Fibroblast of lung (primary cell): ENCODE data around the gene RBMS1. TPM values are rescaled to one million over a fixed set of nuclear protein-coding genes. Genes with fewer than 3 reads are reported as not detected.

ENCODE experiments used
- DNase-seq, 2 donors: peaks; one replicate each; pipeline versions ENCODE4 v3.0.0 to v3.0.0-alpha.2; 2010; ENCODE audit warnings: low read depth in 2 of 2
- H2AFZ ChIP-seq: 2 replicates; pipeline ENCODE4 v1.5.1; 2012; ENCODE audit warnings: low read length, control low read depth, inconsistent platforms
- H3K27ac ChIP-seq: 2 replicates; pipeline ENCODE4 v1.5.1; 2011; ENCODE audit warnings: low read length, control low read depth; ENCODE audit not compliant: insufficient read depth
- H3K27me3 ChIP-seq: 2 replicates; pipeline ENCODE4 v1.5.1; 2011; ENCODE audit warnings: mild to moderate bottlenecking, low read length; ENCODE audit not compliant: control insufficient read depth, insufficient read depth
- H3K36me3 ChIP-seq: 2 replicates; pipeline ENCODE4 v1.5.1; 2011; ENCODE audit warnings: low read length; ENCODE audit not compliant: control insufficient read depth, insufficient read depth
- H3K4me1 ChIP-seq: 2 replicates; pipeline ENCODE4 v1.5.1; 2011; ENCODE audit warnings: low read length; ENCODE audit not compliant: control insufficient read depth, insufficient read depth; ENCODE audit errors: extremely low read depth
- H3K4me2 ChIP-seq: 2 replicates; pipeline ENCODE4 v1.5.1; 2011; ENCODE audit warnings: low read length, control low read depth; ENCODE audit not compliant: insufficient read depth; ENCODE audit errors: extremely low read depth
- H3K4me3 ChIP-seq, 4 experiments: fragments of 200-600 bp in 1 of 4; sonication (generic) in 1 of 4; replicated peaks in 1 of 4; 2 replicates each; pipeline ENCODE4 v1.5.1; 2011 to 2016; ENCODE audit warnings: low read length in 4 of 4, low read depth in 3 of 4, mild to moderate bottlenecking in 3 of 4, control low read depth in 2 of 4, inconsistent platforms in 1 of 4, mixed read lengths in 1 of 4; ENCODE audit not compliant: insufficient read depth in 1 of 4; ENCODE audit errors: control extremely low read depth in 1 of 4
- H3K79me2 ChIP-seq: 2 replicates; pipeline ENCODE4 v1.5.1; 2012; ENCODE audit warnings: mild to moderate bottlenecking, low read length, inconsistent platforms; ENCODE audit not compliant: control insufficient read depth, insufficient read depth
- H3K9ac ChIP-seq: 2 replicates; pipeline ENCODE4 v1.5.1; 2011; ENCODE audit warnings: mild to moderate bottlenecking, low read length, control low read depth; ENCODE audit not compliant: insufficient read depth
- H3K9me3 ChIP-seq: 2 replicates; pipeline ENCODE4 v1.5.1; 2012; ENCODE audit warnings: low read depth, low read length; ENCODE audit not compliant: control insufficient read depth, insufficient read depth
- H4K20me1 ChIP-seq: 2 replicates; pipeline ENCODE4 v1.5.1; 2011; ENCODE audit warnings: low read length; ENCODE audit not compliant: control insufficient read depth, insufficient read depth; ENCODE audit errors: extremely low read depth
- CTCF ChIP-seq, 2 donors: IDR thresholded peaks in 1 of 2; conservative IDR thresholded peaks in 1 of 2; 1 replicate in 1 of 2; 2 replicates in 1 of 2; pipeline ENCODE4 v1.5.1; 2011 to 2012; ENCODE audit warnings: low read length in 2 of 2, control low read depth in 1 of 2, inconsistent platforms in 1 of 2, low read depth in 1 of 2, mild to moderate bottlenecking in 1 of 2
- EZH2 ChIP-seq: IDR thresholded peaks from 2 replicates; pipeline ENCODE4 v1.5.1; 2012; ENCODE audit warnings: low read length, control low read depth, mild to moderate bottlenecking; ENCODE audit errors: missing control alignments
- polyA plus RNA-seq, 2 donors: library from polyadenylated mRNA; depleted of rRNA in 1 of 2; stranded (reverse) in 1 of 2; unstranded in 1 of 2; fragments of >200 nt; gene quantifications; 2 replicates each; pipeline ENCODE4 v1.2.1, GENCODE V29; 2011 to 2012; ENCODE audit warnings: missing spikeins in 1 of 2
- total RNA-seq: library from RNA; depleted of rRNA; stranded (reverse); fragments of >200 nt; gene quantifications from 2 replicates; pipeline ENCODE4 v1.2.1, GENCODE V29; 2014

Gene RBMS1
- total and polyA plus RNA-seq, 2 donors (not counting 1 experiment from before 2014, with no cell fraction given): 77.3 to 146 TPM

- peak in 1 of 2 donors; percentile 43 for DNase-seq
- no peak for TF ChIP-seq EZH2
- no peak for TF ChIP-seq CTCF (conservative IDR thresholded peaks at IDR 0.05 in 1 of 2, IDR thresholded peaks at IDR 0.05 in 1 of 2; ENCODE audit: low read depth in 1 of 2, low read length in 2 of 2)
- no peak overlapping the region for H3K4me3 ChIP-seq
- peaks cover 10% of the 10 kb centered on the region for H3K4me1 ChIP-seq
- peaks cover 2% of the 10 kb centered on the region for H4K20me1 ChIP-seq
- H3K36me3 ChIP-seq: no peaks in the 10 kb centered on the region
- no peak overlapping the region for H2AFZ ChIP-seq
- peak overlapping the region; percentile 16 for H3K27ac ChIP-seq
- H3K4me2 ChIP-seq: peak overlapping the region; percentile 8
- H3K9me3 ChIP-seq: no peaks in the 10 kb centered on the region
- no peak overlapping the region for H3K9ac ChIP-seq
- H3K27me3 ChIP-seq: no peaks in the 10 kb centered on the region
- peaks cover 83% of the 10 kb centered on the region for H3K79me2 ChIP-seq
These were observed 164.6 kb downstream of the RBMS1 start for GRCh38 chr2:160328811-160329527.

DNA sequence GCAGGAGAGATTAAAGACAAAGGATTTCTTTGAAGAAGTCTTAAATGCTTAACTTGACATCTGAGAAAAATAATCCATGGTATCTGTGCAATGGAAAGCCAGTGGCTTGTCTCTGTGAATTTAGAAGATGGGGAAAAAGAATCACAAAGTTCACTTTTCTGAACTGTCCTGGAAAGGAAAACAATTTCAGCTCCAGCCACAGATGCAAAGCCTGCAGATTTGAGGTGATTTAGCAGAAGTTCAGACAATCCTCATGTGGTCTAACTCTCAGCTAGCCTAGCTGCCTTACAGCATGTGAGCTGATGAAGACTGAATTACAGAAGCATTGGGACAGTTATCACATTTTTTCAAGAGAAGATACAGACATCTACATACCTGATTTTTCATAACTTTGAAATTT, 166.8 kb downstream of the RBMS1 start:
- no peak for DNase-seq
- TF ChIP-seq EZH2 (no peak), CTCF (conservative IDR thresholded peaks at IDR 0.05 in 1 of 2, IDR thresholded peaks at IDR 0.05 in 1 of 2; ENCODE audit: low read depth in 1 of 2, low read length in 2 of 2) (no peak)
- Histone ChIP-seq H3K9me3 (no peaks in the 10 kb centered on the region), H2AFZ (no peak overlapping the region), H3K4me3 (no peak overlapping the region), H3K4me1 (peaks cover 10% of the 10 kb centered on the region), H4K20me1 (peaks cover 2% of the 10 kb centered on the region), H3K9ac (no peak overlapping the region), H3K79me2 (peaks cover 84% of the 10 kb centered on the region), H3K4me2 (no peak overlapping the region), H3K27me3 (no peaks in the 10 kb centered on the region), H3K36me3 (no peaks in the 10 kb centered on the region), H3K27ac (no peak overlapping the region)

DNA sequence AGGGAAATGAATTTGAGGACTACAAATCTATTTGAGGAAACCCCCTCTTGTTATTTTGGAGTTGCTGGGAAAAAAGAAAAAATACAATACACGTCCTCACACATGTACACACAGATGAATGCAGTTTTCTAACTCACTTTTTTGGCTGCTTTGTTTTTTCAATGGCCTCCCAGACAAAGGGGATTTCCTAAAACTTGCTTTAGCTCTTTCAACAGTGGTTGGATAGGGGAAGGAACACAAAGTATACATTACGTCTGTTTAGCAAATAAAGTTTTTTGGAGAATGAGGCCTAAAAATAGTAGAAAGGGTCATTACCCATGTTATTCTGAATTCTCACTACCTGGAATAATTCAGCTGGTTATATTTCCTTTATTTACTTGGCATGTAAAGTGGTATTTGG, 168.2 kb downstream of the RBMS1 start:
- Histone ChIP-seq H3K79me2 (peaks cover 84% of the 10 kb centered on the region), H2AFZ (no peak overlapping the region), H3K9me3 (no peaks in the 10 kb centered on the region), H3K4me2 (no peak overlapping the region), H3K27me3 (no peaks in the 10 kb centered on the region), H3K4me3 (no peak overlapping the region), H3K27ac (no peak overlapping the region), H3K36me3 (no peaks in the 10 kb centered on the region), H3K4me1 (peaks cover 7% of the 10 kb centered on the region), H3K9ac (no peak overlapping the region), H4K20me1 (no peaks in the 10 kb centered on the region)
- no peak for DNase-seq
- TF ChIP-seq CTCF (conservative IDR thresholded peaks at IDR 0.05 in 1 of 2, IDR thresholded peaks at IDR 0.05 in 1 of 2; ENCODE audit: low read depth in 1 of 2, low read length in 2 of 2): no peak
- TF ChIP-seq EZH2: no peak
